Liver (tissue), 3 donors: ENCODE results near the gene DOK3.

Source experiments
- CTCF ChIP-seq: fragments of 150-350 bp; IDR thresholded peaks from 2 replicates; pipeline ENCODE4 v1.5.1; 2017; ENCODE audit warnings: improper control_type of control experiment, low read depth, low read length; ENCODE audit not compliant: missing input control
- FOXA1 ChIP-seq: IDR thresholded peaks from 2 replicates; pipeline ENCODE4 v1.6.1; 2016; ENCODE audit warnings: antibody characterized with exemption
- JUND ChIP-seq, 2 donors: IDR thresholded peaks; 2 replicates each; pipeline ENCODE4 v1.6.1; 2016; ENCODE audit warnings: antibody characterized with exemption in 2 of 2
- MAX ChIP-seq: IDR thresholded peaks from 2 replicates; pipeline ENCODE4 v1.6.1; 2016; ENCODE audit warnings: antibody characterized with exemption
- TAF1 ChIP-seq: conservative IDR thresholded peaks from 2 replicates; pipeline ENCODE4 v1.6.1; 2016; ENCODE audit warnings: antibody characterized with exemption, mild to moderate bottlenecking
- YY1 ChIP-seq: IDR thresholded peaks from 2 replicates; pipeline ENCODE4 v1.6.1; 2016; ENCODE audit warnings: antibody characterized with exemption, mild to moderate bottlenecking
- donor health status: healthy.
- donor health status: healthy.

DNA sequence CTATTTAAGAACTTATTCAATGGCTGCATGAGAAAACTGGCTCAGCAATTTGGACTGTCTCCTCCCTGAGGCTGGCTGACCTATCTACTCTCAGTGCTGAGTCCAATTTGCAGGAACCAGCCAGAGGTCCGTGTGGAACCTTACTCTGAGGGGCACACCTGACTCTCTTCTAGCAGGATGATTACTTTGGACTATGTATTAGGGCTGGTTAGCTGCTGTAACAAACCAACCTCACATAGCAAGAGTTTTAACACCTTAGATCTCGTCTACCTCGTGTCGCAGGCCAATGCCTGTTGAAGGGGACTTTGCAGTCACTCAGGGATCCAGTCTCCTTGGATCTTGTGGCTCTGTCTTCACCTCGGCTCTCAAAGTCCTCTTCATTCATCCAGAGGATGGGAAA lies 48.2 kb upstream of the DOK3 start:
- TF ChIP-seq CTCF (no peak), TAF1 (no peak), YY1 (no peak), JUND (IDR thresholded peaks at IDR 0.05) (no peak), MAX (no peak), FOXA1 (no peak)
